ENCODE measurements around the gene DHX30. TPM values are rescaled to one million over a fixed set of nuclear protein-coding genes. Genes with fewer than 3 reads are reported as not detected.

DHX30 gene
- total and polyA plus RNA-seq, 9 of the 15 experiments (the other 6 are each of a cell fraction or from before 2014, with no cell fraction given): 12.3 to 158 (median 79.0) TPM

- TF ChIP-seq NFATC3 (IDR thresholded peaks at IDR 0.05) (no peak), RHOXF2B (CRISPR knock-in tag; conservative IDR thresholded peaks at IDR 0.05) (no peak), RBM15 (IDR thresholded peaks at IDR 0.05; ENCODE audit: insufficient read depth, low read length) (no peak), HNRNPL (IDR thresholded peaks at IDR 0.05; ENCODE audit: low read depth, low read length) (no peak), MAFK (IDR thresholded peaks at IDR 0.05; ENCODE audit: low read length) (no peak), CBFA2T3 (IDR thresholded peaks at IDR 0.05) (peak; percentile 47), FOS (IDR thresholded peaks at IDR 0.05; ENCODE audit: extremely low read depth, insufficient read length) (no peak), DDX20 (tag; IDR thresholded peaks at IDR 0.05; ENCODE audit: low read depth) (no peak), CREM (IDR thresholded peaks at IDR 0.05; ENCODE audit: low read depth) (no peak; the same call in 1 of the 2 replicates), MCM2 (IDR thresholded peaks at IDR 0.05; ENCODE audit: low read depth) (no peak), SRSF3 (IDR thresholded peaks at IDR 0.05; ENCODE audit: insufficient read depth, low read length) (no peak), SNRNP70 (optimal IDR thresholded peaks at IDR 0.05; ENCODE audit: low read depth, low read length) (no peak), SP1 (CRISPR knock-in tag; IDR thresholded peaks at IDR 0.05) (peak; percentile 50; the same call in 1 of the 2 replicates), HMG20A (CRISPR knock-in tag; conservative IDR thresholded peaks at IDR 0.05) (no peak), ZNF561 (CRISPR knock-in tag; conservative IDR thresholded peaks at IDR 0.05) (no peak), STAT5B (CRISPR knock-in tag; IDR thresholded peaks at IDR 0.05) (no peak), FOXA3 (CRISPR knock-in tag; conservative IDR thresholded peaks at IDR 0.05 in 1 of 2, IDR thresholded peaks at IDR 0.05 in 1 of 2) (no peak), CBX3 (IDR thresholded peaks at IDR 0.05; ENCODE audit: borderline replicate concordance in 1 of 2, low read length in 2 of 2) (peak in 1 of 2 experiments; percentile 75; a peak in 2 of 3 replicates), PTRF (tag; IDR thresholded peaks at IDR 0.05) (no peak), SETDB1 (IDR thresholded peaks at IDR 0.05; ENCODE audit: low read length) (no peak), ZC3H4 (CRISPR knock-in tag; IDR thresholded peaks at IDR 0.05; ENCODE audit: borderline replicate concordance) (no peak), NFRKB (IDR thresholded peaks at IDR 0.05; ENCODE audit: low read depth) (no peak), KDM2B (CRISPR knock-in tag; IDR thresholded peaks at IDR 0.05) (no peak), NEUROD1 (IDR thresholded peaks at IDR 0.05; ENCODE audit: borderline replicate concordance, low read depth, low read length, partially characterized antibody) (no peak), BMI1 (IDR thresholded peaks at IDR 0.05; ENCODE audit: low read length) (no peak), NKRF (IDR thresholded peaks at IDR 0.05; ENCODE audit: borderline replicate concordance) (peak; percentile 85; the same call in 1 of the 2 replicates), MTA3 (IDR thresholded peaks at IDR 0.05; ENCODE audit: borderline replicate concordance) (no peak), ZNF778 (CRISPR knock-in tag; IDR thresholded peaks at IDR 0.05) (no peak), ZBTB7A (IDR thresholded peaks at IDR 0.05; ENCODE audit: borderline replicate concordance, control insufficient read depth, low read depth, low read length) (no peak), MCM7 (IDR thresholded peaks at IDR 0.05) (no peak), ETV1 (tag; conservative IDR thresholded peaks at IDR 0.05; ENCODE audit: low read depth) (no peak), FOXA1 (IDR thresholded peaks at IDR 0.05; ENCODE audit: borderline replicate concordance) (no peak), ESRRB (CRISPR knock-in tag; IDR thresholded peaks at IDR 0.05; ENCODE audit: borderline replicate concordance) (no peak), ZNF384 (IDR thresholded peaks at IDR 0.05; ENCODE audit: low read depth, low read length) (no peak)
These were observed 68.5 kb downstream of the DHX30 start (continued) for GRCh38 chr3:47871389-47871788.
